Activated effector memory CD4-positive, alpha-beta T cell treated with anti-CD3 and anti-CD28 coated beads, Interleukin-2, amount 50 U/mL, for 16 hours (primary cell): ENCODE data around the gene BANF1.
A peak's percentile ranks its signal among the peaks of the same experiment; 100 is the strongest.
"Not testable (repeated sequence)": the region's sequence is repeated elsewhere in the genome, so short reads cannot be mapped to it uniquely, and the experiment has no call there.

Experiments used
- DNase-seq: peaks from one replicate; pipeline ENCODE4 v3.0.0-alpha.2; 2020

BANF1 gene

DNA sequence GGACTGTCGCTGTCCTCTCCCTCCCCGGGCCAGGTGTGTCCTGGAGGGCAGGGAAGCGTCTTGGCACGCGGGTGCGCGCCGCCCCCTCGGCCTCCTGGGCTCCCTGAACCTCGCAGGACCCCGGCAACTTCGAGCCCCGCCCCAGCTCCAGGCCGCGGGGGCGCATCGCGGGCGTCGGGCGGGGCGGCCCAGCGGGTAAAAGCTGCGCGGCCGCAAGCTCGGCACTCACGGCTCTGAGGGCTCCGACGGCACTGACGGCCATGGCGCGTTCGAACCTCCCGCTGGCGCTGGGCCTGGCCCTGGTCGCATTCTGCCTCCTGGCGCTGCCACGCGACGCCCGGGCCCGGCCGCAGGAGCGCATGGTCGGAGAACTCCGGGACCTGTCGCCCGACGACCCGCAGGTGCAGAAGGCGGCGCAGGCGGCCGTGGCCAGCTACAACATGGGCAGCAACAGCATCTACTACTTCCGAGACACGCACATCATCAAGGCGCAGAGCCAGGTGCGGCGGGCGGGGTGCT is 9.5 kb downstream of the BANF1 start, which contains the start of gene CST6:
TSS of gene CST6 (plus strand) at position 224 of the 519 bp plus-strand sequence. CDS start at position 261, 37 bp downstream.
- no peak for DNase-seq

DNA sequence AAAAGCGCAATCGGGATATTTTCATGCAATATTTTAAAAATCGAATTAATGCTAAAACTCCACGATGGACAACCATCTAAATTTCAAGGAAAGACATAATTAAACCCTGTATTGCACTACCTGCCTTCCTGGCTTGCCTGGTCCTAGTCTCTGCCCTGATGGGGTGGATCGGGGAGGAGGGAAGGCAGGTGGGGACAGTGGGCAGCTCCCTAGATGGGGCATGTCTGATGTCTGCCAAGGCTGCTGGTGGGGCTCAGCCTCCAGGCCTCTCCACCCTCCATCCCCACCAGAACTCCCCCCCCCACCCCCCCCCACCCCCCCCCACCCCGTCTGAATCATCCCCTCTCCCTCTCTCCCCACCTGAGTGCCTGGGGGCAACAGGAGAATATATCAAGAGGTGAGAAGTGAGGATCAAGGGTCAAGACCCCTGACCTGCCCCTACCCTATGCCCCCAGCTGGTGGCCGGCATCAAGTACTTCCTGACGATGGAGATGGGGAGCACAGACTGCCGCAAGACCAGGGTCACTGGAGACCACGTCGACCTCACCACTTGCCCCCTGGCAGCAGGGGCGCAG is 10.2 kb downstream of the BANF1 start:
- no peak for DNase-seq

DNA sequence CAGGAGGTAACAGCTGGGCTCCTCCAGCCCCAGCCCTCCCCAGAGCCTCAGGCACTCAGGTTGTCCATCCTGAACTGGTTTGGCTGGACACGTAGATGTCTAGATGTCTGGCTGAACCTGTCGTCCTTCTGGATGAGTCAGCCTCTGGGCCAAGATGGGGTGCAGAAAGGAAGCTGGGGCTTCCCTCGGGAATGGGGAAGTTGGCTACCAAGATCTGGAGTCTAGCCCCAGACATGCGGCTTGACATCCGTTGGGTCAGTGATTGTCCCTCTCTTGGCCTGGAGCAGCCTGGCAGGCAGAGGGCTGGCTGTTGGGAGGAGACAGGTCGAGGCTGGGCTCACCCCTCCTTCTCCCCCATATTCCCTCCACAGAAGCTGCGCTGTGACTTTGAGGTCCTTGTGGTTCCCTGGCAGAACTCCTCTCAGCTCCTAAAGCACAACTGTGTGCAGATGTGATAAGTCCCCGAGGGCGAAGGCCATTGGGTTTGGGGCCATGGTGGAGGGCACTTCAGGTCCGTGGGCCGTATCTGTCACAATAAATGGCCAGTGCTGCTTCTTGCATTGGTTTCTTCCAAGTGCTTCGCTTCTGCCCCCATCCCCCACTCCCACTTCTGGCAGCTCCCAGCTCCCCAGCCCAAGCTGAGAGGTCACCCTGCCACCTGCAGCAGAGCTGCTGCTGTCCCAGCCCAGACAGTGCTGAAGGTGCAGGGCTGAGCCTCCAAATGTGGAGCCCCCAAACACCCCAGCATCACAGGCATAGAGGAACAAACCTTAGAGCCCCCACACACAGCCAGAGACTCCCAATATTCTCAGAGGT is 10.9 kb downstream of the BANF1 start:
- DNase-seq: no peak

DNA sequence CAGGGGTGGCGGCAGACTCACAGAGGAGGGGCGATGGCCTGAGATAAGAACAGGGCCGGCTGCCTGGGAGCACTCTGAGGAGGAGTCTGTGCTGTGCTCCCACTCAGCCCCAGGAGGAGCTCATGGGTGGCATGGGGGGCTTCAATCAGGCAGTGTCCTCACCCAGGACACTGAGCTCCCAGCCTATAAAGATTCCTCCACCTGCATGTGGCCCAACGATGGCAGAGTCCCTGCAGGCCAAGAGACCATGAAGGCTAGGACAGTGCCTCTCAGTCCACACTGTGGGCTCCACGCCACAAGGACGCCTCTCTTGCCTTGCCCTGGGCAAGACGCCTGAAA is 11.4 kb downstream of the BANF1 start:
- DNase-seq: no peak

DNA sequence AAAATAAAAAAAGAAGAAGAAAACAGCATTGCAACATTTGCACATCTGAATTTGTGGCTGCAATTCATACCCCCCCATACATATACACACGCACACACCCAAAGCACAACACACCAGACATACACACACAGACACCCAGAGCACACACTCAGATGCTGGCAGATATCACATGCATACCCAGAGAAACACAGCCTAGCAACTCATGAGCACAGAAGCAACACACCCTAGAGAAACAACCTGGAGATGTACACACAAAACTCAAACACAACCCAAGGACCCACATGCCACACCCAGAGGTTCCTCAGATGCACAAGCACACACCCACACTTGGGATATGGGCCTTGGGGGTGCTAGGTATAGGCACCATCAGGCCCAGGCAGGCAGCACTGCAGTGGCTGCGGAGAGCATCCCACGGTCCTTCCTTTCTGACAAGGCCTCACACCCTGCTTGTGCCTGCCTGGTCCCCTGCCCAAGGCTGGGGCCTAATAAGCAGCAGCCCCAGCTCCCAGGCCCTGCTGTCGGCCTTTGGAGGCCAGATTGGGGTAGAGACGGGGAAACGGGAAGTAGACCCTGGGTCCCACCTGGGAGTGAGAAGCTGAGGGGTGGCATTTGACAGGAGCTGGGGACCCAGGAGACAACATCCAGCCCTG is 12.6 kb downstream of the BANF1 start:
- DNase-seq: no peak

DNA sequence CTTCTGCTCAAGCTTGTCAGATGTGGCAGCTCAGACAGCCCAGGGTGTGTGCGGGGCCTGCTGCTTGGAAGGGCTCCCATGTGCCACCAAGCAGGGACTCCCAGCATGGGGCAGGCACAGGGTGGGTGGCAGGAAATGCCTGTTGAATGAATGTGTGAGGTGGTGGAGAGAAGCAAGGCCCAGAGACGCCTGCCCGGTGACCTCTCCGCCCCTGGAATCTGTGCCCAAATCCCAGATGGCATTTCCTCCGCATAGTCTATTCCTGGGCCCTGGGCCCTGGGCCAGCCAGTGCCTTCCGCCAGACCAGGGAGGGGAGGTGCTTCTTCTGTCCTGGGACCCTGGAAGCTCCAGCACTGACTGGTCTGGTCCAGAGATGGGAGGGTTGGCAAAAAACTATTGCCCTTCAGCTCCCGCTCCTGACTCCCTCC is 13.2 kb downstream of the BANF1 start:
- DNase-seq: no peak

DNA sequence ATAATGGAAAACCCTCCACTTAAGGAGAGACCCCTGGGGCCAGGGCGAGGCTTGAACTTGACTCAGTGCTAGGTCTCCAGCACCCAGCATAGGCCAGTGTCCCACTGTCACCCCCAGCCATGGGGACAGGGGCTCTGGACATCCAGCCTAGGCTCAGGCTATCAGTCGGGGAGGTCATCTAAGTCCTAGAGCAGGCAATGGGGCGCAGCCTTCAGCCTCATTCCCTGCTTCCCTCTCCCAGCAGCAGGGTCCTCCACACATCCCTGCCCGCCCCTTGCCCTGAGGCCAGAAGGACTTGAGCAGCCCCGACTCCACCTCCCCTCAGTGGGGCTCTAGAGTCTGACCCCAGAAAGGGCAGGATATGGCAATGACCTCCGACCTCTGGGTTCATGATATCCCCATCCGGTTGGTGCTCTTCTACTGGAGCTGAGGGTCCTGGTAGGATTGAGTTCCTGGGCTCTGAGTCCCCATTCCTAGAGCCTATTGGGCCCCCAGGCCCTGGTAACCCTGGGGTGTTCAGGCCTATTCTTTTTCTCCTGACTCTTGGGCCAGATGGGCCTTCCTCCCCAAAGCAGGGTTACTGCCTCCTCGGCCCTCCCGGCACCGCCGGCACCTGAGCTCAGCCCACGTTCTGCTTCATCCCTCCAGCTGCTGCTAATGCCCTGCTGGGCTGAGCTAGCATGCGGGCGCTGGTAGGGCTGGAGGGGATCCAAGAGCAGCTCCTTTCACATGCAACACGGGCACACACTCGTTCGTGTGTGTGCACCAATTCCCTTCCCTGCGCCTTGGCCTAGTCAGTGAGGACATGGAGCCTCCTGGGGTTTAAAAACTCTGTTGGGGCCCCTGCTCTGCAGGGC is 13.9 kb downstream of the BANF1 start:
- no peak for DNase-seq

DNA sequence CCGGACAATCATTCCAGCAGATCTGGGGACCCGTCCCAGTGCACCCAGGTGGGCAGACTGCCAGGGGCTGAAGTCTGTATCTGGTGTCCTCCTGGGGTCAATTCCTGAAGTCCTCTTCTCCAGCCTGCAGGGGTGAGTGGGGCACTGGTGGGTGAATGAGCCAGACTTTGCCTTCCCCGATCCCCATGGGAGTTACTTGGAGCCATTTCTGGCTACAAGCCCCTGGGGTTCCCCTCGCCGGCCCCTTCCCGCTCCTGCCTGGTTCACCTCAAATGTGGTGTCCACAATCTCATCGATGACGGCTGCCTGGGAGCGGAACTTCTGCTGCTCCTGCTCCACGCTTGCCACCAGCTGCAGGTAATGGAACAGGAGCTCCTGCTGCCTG is 14.5 kb downstream of the BANF1 start:
- DNase-seq: no peak

DNA sequence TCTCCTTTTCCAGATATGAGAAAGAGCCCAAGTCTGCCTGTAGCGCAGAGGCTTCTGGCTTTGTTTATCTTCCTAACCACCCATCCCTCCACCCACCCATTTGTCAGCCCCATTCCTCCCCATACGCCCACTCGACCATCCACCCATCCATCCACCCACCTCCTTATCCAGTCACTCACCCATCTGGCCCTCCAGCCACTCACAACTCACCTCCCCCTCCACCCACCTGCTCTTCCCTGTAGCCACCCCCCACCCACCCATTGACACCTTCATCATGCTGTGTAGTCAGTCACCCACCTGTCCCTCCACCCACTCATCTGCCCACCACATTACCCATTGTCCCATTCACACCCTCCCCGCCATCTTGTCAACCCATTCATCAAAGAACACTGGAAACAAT is 15.0 kb downstream of the BANF1 start:
- no peak for DNase-seq

DNA sequence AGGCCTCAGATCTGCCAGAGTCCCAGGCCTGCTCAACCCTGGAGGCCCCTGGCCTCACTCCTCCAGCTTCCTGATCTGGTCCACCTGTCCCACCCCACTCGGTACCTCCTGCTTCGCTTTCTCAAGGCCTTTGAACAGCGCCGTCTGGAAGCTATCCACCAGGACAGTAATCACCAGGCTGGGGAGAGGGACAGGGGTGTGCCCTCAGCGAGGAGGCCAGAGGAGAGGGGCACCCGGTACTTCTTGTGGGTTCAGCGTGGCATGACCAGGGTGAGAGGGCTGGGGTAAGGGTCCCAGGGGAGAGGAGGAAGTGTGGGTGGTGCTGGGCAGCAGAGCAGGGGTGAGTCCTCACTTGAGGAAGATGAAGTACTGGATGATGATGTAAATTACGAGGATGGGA is 17.9 kb downstream of the BANF1 start:
- DNase-seq: no peak

DNA sequence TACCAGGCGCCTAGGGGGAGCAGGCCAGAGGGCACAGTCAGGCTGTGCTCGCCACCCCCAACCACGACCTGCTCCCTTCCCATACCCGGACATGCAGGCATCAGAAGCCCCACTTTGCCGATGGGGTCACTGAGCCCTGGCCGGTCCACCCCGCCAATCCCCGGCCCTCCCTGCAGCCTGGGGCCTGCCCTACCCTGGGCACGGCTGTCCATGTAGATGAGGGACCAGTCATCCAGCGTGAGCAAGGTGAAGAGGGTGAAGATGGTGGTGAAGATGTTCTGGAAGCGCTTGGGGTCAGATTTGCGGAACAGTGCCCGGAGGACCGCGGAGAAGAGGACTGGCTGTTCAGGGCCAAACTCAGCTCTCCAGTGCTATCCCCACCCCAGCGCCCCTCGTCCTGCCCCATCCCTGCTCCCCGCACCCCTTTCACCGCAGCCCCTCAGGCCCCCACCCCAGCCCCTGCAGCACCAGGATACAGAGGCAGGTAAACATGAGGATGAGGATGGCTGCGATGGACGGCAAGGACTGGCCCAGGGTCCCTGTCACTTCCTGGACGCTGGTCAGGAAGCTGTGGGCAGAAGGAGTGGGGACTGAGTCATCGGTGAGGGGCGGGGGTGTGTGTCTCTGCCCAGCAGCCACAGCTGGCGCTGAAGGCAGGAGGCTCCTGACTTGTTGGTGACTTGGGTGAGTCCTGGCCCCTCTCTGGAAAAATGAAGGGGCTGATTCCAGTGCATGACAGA is 18.5 kb downstream of the BANF1 start:
- no peak for DNase-seq

DNA sequence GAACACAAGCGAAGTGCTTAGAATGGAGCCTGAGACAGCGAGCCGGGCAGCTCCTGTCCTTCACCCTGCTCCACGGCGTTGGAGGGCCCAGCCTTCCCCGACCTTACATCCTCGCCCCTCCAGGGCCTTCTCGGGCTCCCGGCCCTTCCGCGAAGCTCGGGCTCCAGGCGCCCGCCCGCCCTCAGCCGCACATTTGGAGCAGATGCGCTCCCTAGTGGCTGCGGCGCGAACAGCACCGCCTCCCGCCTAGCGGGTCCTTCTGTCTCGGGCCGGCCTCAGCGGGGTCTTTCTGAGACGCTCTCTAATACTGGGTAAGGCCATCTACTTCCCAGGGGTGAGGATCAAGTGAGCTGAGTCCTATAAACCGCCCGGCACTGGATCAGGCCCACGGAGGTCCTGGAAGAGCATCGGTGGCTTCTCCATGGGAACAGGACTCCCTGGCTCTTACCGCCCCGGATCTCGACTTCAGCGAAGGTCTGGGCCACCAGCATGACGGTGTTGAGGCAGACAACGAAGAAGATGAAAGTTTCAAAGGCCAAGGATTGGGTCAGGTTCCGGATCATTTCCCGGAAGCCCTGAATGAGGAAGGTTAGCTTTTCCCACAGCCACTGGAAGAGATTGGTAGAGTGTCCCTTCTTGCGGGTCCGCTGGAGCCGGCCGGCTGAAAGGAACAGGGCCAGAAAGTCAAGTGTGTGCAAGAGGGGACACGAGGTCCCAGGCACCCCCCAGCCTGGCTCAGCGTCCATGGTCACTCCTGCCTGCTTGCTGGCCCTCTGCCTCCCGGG is 20.3 kb downstream of the BANF1 start:
- DNase-seq: peak; percentile 93

DNA sequence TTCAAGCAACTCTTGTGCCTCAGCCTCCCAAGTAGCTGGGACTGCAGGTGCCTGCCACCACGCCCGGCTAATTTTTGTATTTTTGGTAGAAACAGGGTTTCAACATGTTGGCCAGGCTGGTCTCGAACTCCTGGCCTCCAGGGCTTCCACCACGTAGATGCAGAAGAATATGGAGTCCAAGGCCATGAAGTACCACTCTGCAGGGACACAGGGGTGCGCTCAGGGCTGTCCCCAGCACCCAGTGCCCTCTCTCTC is 20.8 kb downstream of the BANF1 start:
- not testable (repeated sequence) for DNase-seq

DNA sequence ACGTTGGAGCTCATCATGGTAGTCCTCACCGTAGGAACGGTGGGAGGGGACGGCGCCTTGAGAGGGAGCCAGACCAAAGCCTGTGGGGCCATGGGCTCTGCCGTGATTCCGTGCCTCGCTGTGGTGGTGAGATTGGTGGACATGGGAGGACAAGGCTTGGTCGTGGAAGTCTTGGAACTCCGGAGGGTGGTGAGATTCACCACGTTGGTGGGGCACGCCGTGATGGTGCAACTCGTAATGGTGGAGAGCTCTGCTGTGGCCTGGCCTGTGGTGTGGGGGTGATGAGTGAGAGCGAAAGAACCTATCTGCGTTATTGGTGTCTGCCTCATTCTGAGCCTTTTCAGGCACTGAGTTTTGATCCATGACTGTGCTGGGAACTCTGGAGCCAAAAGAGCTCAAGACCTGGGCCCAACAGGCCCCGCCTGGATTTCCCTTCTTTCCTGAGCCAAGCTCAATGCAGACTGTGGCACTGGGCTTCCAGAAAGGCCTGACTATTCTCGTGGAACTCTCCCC is 23.8 kb downstream of the BANF1 start, which contains the start of gene CATSPER1:
TSS of gene CATSPER1 (minus strand) at position 463 of the 513 bp plus-strand sequence. CDS start at position 363, 100 bp downstream.
- no peak for DNase-seq

DNA sequence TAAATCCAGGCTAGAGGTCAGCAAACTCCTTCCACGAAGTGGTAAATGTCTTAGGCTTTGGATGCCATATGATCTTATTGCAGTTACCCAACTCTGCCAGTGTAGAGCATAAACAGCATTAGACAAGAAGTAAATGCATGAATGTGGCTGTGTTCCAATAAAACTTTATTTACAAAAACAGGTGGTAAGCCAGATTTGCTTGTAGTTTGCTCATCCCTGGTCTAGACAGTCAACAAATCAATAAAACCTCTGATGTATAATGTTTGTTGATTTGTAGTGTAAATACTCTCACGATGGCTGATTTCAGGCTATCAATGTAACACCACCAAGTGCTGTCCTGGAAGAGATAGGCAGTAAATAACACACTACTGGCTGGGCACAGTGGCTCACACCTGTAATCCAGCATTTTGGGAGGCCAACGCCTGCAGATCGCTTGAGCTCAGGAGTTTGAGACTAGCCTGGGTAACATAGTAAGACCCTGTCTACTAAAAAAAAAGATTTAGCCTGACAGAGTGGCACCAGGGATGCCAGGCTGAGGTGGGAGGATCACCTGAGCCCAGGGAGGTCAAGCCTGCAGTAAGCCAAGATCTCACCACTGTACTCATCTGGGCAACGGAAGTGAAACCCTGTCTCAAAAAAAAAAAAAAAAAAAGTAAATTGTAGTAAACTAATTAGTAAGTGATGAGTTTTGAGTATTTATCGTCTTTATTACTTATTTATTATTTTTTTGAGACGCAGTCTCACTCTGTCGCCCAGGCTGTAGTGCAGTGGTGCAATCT is 30.8 kb downstream of the BANF1 start:
- DNase-seq: no peak

DNA sequence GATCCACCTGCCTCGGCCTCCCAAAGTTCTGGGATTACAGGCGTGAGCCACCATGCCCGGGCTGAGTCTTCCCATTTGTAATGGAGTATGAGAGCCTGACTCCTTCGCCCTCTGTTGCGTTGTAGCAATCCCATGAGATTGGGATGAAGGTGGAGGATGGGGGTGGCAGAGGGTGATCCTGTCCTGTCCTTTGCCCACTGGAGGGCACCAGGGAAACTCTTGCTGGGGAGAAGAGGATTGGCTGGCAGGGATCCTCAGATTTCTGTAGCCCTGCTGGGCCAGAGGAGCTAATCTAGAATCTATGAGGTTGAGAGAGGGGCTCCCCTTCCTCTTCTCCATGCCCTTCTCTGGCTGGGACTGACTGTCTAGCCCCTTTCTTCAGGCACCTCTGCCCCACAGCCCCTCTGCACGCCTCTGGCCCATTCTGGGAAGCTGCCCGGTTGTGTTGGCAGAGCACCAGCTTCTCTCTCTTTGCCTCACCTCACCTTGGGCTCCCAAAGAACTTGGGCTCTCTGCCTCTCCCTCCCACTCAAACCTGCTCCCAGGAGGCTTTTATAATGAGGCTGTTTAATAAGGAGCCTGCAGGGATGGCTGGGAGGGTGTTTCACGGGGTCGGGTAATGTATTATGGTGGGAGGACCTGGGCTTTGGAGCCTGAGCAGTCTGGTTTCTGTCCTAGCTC is 33.5 kb downstream of the BANF1 start:
- no peak for DNase-seq

DNA sequence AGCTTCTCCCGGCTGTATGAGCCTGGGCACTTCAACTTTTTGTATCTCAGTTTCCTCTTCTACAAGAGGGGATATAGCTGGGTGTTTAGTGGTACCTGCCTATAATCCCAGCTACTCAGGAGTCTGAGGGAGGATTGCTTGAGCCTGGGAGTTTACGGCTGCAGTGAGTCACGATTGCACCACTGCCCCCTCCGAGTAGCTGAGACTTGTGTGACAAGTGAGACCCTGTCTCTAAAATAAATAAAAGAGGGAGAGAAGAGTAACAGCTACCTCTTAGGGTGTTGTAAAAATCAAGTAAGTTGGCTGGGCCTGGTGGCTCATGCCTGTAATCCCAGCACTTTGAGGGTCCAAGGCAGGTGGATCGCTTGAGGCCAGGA is 34.0 kb downstream of the BANF1 start:
- DNase-seq: no peak

DNA sequence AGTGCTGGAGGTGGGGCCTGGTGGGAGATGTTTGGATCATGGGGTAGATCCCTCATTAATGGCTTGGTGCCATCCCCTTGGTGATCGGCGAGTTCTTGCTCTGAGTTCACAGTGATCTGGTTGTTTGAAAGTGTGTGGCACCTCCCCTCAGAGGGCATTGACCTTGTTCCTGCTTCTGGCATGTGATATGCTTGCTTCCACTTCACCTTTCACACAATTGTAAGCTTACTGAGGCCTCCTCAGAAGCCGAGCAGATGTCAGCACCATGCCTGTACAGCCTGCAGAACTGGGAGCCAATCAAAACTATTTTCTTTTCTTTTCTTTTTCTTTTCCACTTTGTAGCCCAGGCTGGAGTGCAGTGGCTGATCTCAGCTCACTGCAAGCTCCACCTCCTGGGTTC is 35.0 kb downstream of the BANF1 start:
- no peak for DNase-seq

DNA sequence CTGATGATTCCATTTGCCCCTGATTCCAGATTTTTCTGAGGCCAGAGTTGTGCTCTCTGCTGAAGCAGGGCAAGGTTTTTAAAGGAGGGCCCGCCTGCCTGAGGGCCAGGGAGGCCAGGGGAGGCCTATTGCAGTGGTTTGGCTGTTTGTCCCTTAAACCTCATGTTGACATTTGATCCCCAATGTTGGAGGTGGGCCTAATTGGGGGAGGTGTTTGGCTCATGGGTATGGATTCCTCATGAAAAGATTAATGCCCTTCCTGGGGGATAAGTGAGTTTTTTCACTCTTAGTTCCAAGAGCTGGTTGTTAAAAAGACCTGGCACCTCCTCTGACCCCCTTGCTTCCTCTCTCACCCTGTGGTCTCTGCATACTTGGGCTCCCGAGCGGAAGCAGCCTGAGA is 37.5 kb downstream of the BANF1 start:
- no peak for DNase-seq
